B cell (primary cell): Measurements from ENCODE around the gene PPP4R4.

ENCODE experiments used
- CTCF ChIP-seq: fragments of 200-600 bp; IDR thresholded peaks from one replicate; pipeline ENCODE4 v1.8.0; 2022; ENCODE audit warnings: antibody characterized with exemption, mild to moderate bottlenecking
- EZH2 ChIP-seq: IDR thresholded peaks from 2 replicates; pipeline ENCODE4 v1.6.1; 2012; ENCODE audit warnings: borderline replicate concordance, low read depth, mild to moderate bottlenecking, moderate library complexity, low read length; ENCODE audit not compliant: insufficient read depth, poor library complexity, severe bottlenecking

GRCh38 chr14:94135476-94135875 lies 38.6 kb upstream of the PPP4R4 start:
- TF ChIP-seq CTCF (no peak), EZH2 (no peak)
